ENCODE measurements around the gene ITPKC. TPM values are rescaled to one million over a fixed set of nuclear protein-coding genes. Genes with fewer than 3 reads are reported as not detected.

Gene ITPKC
- total and polyA plus RNA-seq, 12 donors: 6.2 to 17.3 (median 9.4) TPM

GRCh38 chr19:40705950-40706619 lies 10.8 kb upstream of the ITPKC start:
- Histone ChIP-seq H3K4me1 (peaks cover 0 to 41% (median 22%) of the 10 kb centered on the region in 9 donors), H3K4me3 (no peak overlapping the region), H3K36me3 (peaks cover 0 to 97% (median 62%) of the 10 kb centered on the region in 9 donors), H3K27ac (peak overlapping the region; percentile 53 to 86 (median 73)), H3K27me3 (no peaks in the 10 kb centered on the region), H3K9me3 (no peaks in the 10 kb centered on the region)
- intact Hi-C loops (cut with DNase I): no loop called here
- ATAC-seq (peak; percentile 42 to 85 (median 63)), DNase-seq (no peak)
- no peak for TF ChIP-seq CTCF (IDR thresholded peaks at IDR 0.05)
- WGBS, 2 donors: 41 to 53% methylated on average over 7 of the region's 7 CpGs

GRCh38 chr19:40707615-40708014 lies 9.3 kb upstream of the ITPKC start:
- Histone ChIP-seq H3K27ac (peak overlapping the region in 3 of 10 donors; percentile 64 to 86 (median 80)), H3K36me3 (peaks cover 0 to 97% (median 50%) of the 10 kb centered on the region in 9 donors), H3K4me3 (no peak overlapping the region), H3K9me3 (no peaks in the 10 kb centered on the region), H3K27me3 (no peaks in the 10 kb centered on the region), H3K4me1 (peaks cover 0 to 36% (median 22%) of the 10 kb centered on the region in 9 donors)
- intact Hi-C loops (cut with DNase I): no loop called here
- ATAC-seq: no peak
- no peak for DNase-seq
- 98% methylated on average over 7 of the region's 7 CpGs for WGBS, 2 donors
- no peak for TF ChIP-seq CTCF (IDR thresholded peaks at IDR 0.05)

GRCh38 chr19:40709817-40710216 lies 7.1 kb upstream of the ITPKC start:
- Histone ChIP-seq H3K4me1 (peaks cover 0 to 42% (median 29%) of the 10 kb centered on the region in 9 donors), H3K27ac (no peak overlapping the region), H3K9me3 (no peaks in the 10 kb centered on the region), H3K27me3 (no peaks in the 10 kb centered on the region), H3K36me3 (peaks cover 0 to 81% (median 35%) of the 10 kb centered on the region in 9 donors), H3K4me3 (no peak overlapping the region)
- TF ChIP-seq CTCF (IDR thresholded peaks at IDR 0.05): no peak
- no peak for DNase-seq
- 92 to 95% methylated on average over 5 of the region's 5 CpGs for WGBS, 2 donors
- intact Hi-C loops (cut with DNase I): loop anchor here in 2 of 10 donors (5.0 to 10.0 kb wide), 2 partner anchors 48 to 85 kb away; partner anchors contain the start of gene EGLN2 (in 1 of the 2)
- ATAC-seq: no peak

DNA sequence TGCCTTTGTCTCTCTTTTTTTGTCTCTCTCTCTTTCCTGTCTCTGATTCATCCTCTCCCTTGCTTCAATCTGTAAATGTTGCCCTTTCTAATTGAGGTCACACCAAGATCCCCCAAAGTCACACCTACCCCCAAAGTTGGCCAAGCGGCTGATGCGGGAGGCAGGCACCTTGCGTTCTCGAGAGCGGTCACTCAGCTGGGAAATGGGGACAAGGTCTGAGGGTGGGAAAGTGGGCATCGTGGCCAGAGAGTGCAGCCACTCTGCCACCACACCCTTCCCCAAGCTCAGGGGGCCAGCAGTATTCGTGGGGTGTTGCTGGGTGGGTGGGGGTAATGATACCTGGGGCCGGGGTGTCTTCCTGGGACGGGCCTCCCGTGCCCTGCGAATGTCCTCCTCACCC lies 3.0 kb upstream of the ITPKC start:
- H3K4me3 ChIP-seq: peak overlapping the region in 7 of 10 donors; percentile 64 to 89 (median 80)
- WGBS, 2 donors: 86 to 88% methylated on average over 11 of the region's 11 CpGs
- H3K27ac ChIP-seq: peak overlapping the region in 9 of 10 donors; percentile 87 to 98 (median 97)
- no peak for TF ChIP-seq CTCF (IDR thresholded peaks at IDR 0.05)
- intact Hi-C loops (cut with DNase I): loop anchor here in 2 of 10 donors (5.0 to 10.0 kb wide), 2 partner anchors 52 to 81 kb away; partner anchors contain the start of gene EGLN2 (in 1 of the 2)
- ATAC-seq: no peak
- H3K27me3 ChIP-seq: no peaks in the 10 kb centered on the region
- peaks cover 0 to 46% (median 17%) of the 10 kb centered on the region in 9 donors for H3K36me3 ChIP-seq
- DNase-seq: no peak
- H3K9me3 ChIP-seq: no peaks in the 10 kb centered on the region
- peaks cover 0 to 55% (median 36%) of the 10 kb centered on the region in 9 donors for H3K4me1 ChIP-seq
